ENCODE data around the gene CENPK. TPM values are rescaled to one million over a fixed set of nuclear protein-coding genes. Genes with fewer than 3 reads are reported as not detected.

CENPK gene
- total RNA-seq, 4 donors from 2014 or later, result 1.5 to 2.8 TPM; not detected in 2

GRCh38 chr5:65577141-65577540 is 14.2 kb upstream of the CENPK start:
- no peak overlapping the region for H3K27ac ChIP-seq
- H3K9me3 ChIP-seq, result no peaks in the 10 kb centered on the region
- peaks cover 0 to 5% (median 0%) of the 10 kb centered on the region in 4 donors for H3K4me1 ChIP-seq
- DNase-seq (ENCODE audit: low spot score in 2 of 2), result no peak
- peaks cover 0 to 66% (median under 1%) of the 10 kb centered on the region in 3 donors for H3K36me3 ChIP-seq
- TF ChIP-seq, protein P1, sequence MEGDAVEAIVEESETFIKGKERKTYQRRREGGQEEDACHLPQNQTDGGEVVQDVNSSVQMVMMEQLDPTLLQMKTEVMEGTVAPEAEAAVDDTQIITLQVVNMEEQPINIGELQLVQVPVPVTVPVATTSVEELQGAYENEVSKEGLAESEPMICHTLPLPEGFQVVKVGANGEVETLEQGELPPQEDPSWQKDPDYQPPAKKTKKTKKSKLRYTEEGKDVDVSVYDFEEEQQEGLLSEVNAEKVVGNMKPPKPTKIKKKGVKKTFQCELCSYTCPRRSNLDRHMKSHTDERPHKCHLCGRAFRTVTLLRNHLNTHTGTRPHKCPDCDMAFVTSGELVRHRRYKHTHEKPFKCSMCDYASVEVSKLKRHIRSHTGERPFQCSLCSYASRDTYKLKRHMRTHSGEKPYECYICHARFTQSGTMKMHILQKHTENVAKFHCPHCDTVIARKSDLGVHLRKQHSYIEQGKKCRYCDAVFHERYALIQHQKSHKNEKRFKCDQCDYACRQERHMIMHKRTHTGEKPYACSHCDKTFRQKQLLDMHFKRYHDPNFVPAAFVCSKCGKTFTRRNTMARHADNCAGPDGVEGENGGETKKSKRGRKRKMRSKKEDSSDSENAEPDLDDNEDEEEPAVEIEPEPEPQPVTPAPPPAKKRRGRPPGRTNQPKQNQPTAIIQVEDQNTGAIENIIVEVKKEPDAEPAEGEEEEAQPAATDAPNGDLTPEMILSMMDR (IDR thresholded peaks at IDR 0.05), result no peak
- no peak for TF ChIP-seq EP300 (IDR thresholded peaks at IDR 0.05)
- H3K27me3 ChIP-seq, result no peaks in the 10 kb centered on the region
- H3K4me3 ChIP-seq, result no peak overlapping the region

DNA sequence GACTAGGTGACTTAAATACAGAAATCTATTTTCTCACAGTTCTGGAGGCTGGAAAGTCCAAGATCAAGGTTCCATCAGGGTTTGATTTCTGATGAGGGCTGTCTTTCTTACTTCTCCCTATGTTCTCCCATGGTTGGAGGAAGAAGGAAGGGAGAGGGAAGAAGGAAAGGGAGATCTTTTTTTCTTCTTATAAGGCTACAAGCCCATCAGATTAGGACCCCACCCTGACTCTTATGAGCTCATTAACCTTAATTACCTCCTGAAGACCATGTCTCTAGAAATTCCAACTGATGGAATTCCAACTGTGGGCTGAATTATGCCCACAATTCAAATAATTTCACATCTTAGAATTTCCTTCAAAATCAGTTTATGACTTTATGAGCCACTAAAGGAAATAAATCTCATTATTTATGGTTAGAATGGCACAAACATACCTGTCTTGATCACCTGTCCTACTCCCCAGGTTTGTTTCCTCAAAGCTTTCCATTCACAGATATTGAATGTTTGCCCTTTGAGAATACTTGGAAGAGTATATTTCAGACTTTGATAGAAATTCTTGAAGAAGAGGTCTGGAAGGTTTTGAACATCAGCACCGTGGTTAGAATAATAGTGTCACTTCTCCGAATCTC is 7.7 kb upstream of the CENPK start:
- Histone ChIP-seq H3K4me3 (no peak overlapping the region), H3K36me3 (peaks cover 0 to 37% (median 8%) of the 10 kb centered on the region in 3 donors), H3K27me3 (no peaks in the 10 kb centered on the region), H3K9me3 (no peaks in the 10 kb centered on the region), H3K4me1 (peaks cover 0 to 18% (median 0%) of the 10 kb centered on the region in 4 donors), H3K27ac (no peak overlapping the region)
- WGBS, 2 donors, result 92% methylated on average over 2 of the region's 2 CpGs
- TF ChIP-seq POLR2A (IDR thresholded peaks at IDR 0.05) (no peak), EP300 (IDR thresholded peaks at IDR 0.05) (no peak)
- TF ChIP-seq, protein P1 (IDR thresholded peaks at IDR 0.05), result no peak
- DNase-seq (ENCODE audit: low spot score in 2 of 2), result no peak

DNA sequence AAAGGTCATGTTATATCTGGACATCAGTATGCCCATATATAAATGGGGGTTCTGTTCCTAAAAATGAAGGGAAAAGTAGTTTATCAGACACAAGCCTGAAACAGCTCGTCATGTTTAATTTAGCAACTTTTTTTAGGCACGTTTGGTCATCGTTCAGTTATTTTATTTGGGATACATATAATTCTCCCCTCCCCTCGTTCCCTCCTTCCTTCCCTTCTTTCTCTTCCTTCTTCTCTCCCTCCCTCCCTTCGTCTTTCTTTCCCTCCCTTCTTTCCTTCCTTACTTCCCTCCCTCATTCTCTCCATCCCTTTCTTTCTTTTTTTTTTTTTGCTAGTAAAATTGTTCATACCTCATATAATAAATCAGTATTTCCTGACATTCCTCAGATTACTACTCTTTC is 3.5 kb upstream of the CENPK start:
- H3K4me3 ChIP-seq, result no peak overlapping the region
- H3K27ac ChIP-seq, result no peak overlapping the region
- H3K36me3 ChIP-seq, result peaks cover 0 to 16% (median under 1%) of the 10 kb centered on the region in 3 donors
- H3K27me3 ChIP-seq, result no peaks in the 10 kb centered on the region
- DNase-seq (ENCODE audit: low spot score in 2 of 2), result no peak
- no peaks in the 10 kb centered on the region for H3K9me3 ChIP-seq
- WGBS, 2 donors, result 78 to 79% methylated on average over 5 of the region's 5 CpGs
- no peak for TF ChIP-seq EP300 (IDR thresholded peaks at IDR 0.05)
- TF ChIP-seq POLR2A (IDR thresholded peaks at IDR 0.05), result no peak
- TF ChIP-seq, protein P1 (IDR thresholded peaks at IDR 0.05), result no peak
- peaks cover 0 to 42% (median 23%) of the 10 kb centered on the region in 4 donors for H3K4me1 ChIP-seq

GRCh38 chr5:65563777-65564176 is 809 bp upstream of the CENPK start:
- peaks cover 0 to 42% (median 23%) of the 10 kb centered on the region in 4 donors for H3K4me1 ChIP-seq
- no peak for DNase-seq (ENCODE audit: low spot score in 2 of 2)
- WGBS, 2 donors, result 6 to 8% methylated on average over 11 of the region's 11 CpGs
- peak overlapping the region; percentile 73 to 98 (median 87) for H3K4me3 ChIP-seq
- TF ChIP-seq, protein P1 (IDR thresholded peaks at IDR 0.05), result no peak
- no peak for TF ChIP-seq POLR2A (IDR thresholded peaks at IDR 0.05)
- TF ChIP-seq EP300 (IDR thresholded peaks at IDR 0.05), result no peak
- H3K27ac ChIP-seq, result peak overlapping the region in 2 of 4 donors; percentile 81 to 94
- H3K36me3 ChIP-seq, result peaks cover 0 to 7% (median 0%) of the 10 kb centered on the region in 3 donors
- no peaks in the 10 kb centered on the region for H3K27me3 ChIP-seq
- H3K9me3 ChIP-seq, result no peaks in the 10 kb centered on the region

- no peaks in the 10 kb centered on the region for H3K36me3 ChIP-seq
- no peaks in the 10 kb centered on the region for H3K9me3 ChIP-seq
- DNase-seq (ENCODE audit: low spot score in 2 of 2), result no peak
- 92% methylated on average over 3 of the region's 3 CpGs for WGBS, 2 donors
- no peak overlapping the region for H3K27ac ChIP-seq
- H3K27me3 ChIP-seq, result no peaks in the 10 kb centered on the region
- peaks cover 0 to under 1% (median 0%) of the 10 kb centered on the region in 4 donors for H3K4me1 ChIP-seq
- no peak for TF ChIP-seq EP300 (IDR thresholded peaks at IDR 0.05)
- TF ChIP-seq, protein P1 (IDR thresholded peaks at IDR 0.05), result no peak
- TF ChIP-seq POLR2A (IDR thresholded peaks at IDR 0.05), result no peak
- no peak overlapping the region for H3K4me3 ChIP-seq
These were observed 6.2 kb downstream of the CENPK start for GRCh38 chr5:65556718-65557117.

Measured in tibial nerve (tissue), 4 donors.